NCI-H187 (cell line): Measurements from ENCODE around the gene PLK5.

Experiments used
- DNase-seq, 2 experiments: peaks; one replicate each; lab custom pipeline; 2025; lab: John Stamatoyannopoulos, UW

The PLK5 gene

DNA sequence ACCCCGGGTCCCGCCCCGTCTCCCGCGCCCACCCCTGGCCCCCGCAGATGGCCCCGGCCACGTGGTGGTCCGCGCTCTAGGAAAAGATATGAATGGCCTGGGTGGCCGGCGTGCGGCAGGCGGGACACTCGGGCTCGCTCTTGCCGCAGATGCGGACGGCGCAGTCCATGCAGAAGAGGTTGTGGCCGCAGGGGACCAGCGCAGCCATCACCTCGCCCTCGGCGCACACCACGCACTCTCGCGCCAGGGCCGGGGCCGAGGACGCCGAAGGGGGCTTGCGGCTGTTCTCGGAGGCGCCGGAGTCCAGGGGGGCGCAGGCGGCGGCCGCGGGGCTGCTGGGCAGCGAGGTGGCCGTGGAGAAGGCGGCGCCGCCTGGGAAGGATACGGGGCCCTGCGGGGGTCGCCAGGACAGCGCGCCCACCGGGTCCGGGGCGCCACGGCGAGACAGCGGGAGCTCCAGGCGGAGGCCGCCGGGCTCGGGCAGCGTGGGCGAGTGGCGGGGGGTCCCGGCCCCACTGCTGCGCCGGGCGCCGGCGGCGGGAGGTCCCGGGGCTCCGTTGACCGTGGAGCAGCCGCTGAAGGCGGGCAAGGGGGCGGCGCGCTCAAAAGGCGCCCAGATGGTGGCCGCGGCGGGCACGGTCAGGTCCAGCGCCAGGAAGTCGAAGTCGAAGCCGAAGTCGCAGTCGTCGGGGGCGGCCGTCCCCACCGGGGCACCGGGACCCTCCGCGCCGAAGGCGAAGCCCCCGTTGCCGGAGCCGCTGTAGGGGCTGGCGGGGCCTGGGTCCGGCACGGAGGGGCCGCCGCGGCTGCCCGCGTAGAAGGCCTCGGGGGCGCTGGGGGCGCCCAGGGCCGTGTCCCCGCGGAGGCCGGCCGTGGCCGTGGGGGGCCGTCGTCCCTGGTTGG, 31.9 kb downstream of the PLK5 start:
- no peak for DNase-seq

DNA sequence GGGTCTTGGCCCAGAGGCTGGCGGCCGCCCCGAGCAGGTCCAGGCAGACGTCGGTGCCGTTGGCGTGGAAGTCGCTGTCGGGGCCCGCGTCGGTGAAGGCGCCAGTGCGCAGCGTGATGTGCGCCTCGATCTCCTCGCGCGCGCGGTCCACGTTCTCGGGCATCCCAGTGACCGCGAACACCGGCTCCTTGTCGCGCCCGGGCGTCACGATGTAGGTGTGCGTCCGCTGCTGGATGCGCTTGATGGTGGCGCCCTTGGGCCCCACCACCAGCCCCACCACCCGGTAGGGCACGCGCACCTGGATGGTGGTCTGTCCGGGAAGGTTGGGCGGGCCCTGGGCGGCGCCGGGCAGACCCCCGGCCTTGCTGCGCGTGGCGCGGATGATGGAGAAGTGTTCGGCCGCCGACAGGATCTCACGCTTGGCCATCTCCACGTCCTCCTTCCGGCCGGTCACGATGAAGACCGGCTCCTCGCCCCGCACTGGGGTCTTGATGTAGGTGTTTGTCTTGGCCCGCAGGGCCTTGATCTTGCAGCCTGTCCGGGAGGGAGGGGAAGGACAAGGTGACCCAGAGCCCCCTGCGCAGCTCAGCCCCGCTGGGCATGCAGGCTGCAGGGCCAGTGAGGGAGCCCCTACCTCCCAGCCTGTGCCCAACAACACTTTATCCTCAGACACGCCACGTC, 32.7 kb downstream of the PLK5 start:
- DNase-seq: no peak

DNA sequence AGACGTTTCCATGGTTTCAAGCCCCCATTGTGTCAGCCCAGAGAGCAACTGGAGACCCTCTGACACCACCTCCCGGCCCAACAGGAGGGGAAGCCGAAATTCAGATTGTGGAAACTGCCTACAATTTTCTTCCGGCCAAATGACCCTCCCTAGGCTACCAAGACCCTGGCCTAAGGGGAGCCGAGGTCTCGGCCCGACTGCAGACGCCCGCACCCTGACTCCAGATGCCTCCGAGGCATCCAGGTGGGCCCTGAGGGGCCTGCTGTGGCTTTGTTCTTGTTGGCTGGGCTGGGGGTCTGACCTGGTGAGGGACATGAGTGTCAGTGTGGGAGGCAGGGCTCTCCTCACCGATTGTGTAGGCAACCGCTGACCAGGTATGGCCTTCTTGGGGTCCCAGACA, 34.7 kb downstream of the PLK5 start:
- DNase-seq: no peak

DNA sequence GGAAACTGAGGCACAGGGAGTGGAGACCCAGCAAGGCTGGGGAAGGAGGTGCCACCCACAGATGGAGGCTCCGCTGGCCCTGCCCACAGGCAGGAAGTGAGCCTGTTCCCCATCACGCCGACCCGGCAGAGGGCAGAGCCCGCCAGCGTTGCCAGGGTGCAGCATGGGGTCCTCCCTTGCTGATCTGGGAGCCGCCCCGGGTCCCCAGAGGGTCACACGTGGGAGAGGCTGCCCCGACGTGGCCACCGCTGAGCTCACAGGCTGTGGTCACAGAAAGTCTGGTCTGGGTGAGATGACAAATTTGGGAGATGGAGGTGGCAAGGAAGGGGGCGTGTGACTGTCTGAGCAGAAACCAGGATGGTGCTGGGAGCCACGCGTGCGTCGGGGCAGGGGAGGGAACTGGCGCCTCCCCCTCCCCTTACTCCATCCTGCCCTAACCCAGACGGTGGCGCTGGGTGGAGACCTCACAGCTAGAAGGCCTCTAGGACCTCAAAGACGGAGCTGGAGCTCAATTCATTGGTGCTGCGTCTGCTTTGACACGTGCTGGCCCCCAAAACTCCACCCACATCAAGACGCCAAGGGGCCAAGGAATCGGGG, 36.5 kb downstream of the PLK5 start:
- DNase-seq: no peak

DNA sequence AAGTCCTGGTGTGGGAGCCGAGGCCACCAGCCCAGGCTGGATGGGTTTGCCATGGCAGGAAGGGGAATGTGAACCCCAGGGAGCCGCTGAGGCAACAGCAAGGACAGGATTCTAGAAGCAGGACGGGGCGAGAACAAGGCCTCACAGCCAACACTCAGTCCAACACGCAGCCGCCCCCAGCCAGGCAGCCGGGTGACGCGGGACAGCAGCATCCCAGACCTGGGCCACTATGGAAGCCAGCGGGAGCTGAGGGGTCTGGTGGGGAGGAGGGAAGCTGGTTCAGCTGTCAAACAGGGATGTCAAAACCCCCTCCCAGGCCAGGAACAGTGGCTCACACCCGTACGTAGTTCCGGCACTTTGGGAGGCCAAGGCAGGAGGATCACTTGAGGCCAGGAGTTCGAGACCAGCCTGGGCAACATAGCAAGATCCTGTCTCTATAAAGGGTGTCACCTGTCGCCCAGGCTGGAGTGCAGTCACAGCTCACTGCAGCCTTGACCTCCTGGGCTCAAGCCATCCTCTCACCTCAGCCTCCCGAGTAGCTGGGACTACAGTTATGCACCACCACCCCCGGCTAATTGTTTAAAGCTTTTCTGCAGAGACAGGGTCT, 37.5 kb downstream of the PLK5 start:
- no peak for DNase-seq

DNA sequence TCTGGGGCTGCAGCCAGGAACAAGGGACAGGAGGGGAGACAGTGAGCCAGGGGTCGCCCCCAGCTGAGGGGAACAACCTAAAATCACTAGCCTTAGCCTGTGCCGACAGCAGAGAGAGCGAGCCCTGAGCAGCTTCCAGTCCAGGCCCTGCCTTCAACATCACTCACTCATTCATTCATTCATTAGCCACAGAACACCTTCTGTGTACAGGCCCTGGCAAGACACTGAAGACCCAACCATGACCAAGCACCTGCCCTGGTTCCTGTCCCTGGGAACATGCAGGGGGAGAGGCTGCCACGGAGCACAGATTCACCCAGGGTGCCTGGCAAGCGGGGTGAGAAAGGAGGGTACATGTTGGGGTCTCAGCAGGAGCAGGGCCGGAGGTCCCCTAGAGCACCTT, 39.4 kb downstream of the PLK5 start:
- no peak for DNase-seq

DNA sequence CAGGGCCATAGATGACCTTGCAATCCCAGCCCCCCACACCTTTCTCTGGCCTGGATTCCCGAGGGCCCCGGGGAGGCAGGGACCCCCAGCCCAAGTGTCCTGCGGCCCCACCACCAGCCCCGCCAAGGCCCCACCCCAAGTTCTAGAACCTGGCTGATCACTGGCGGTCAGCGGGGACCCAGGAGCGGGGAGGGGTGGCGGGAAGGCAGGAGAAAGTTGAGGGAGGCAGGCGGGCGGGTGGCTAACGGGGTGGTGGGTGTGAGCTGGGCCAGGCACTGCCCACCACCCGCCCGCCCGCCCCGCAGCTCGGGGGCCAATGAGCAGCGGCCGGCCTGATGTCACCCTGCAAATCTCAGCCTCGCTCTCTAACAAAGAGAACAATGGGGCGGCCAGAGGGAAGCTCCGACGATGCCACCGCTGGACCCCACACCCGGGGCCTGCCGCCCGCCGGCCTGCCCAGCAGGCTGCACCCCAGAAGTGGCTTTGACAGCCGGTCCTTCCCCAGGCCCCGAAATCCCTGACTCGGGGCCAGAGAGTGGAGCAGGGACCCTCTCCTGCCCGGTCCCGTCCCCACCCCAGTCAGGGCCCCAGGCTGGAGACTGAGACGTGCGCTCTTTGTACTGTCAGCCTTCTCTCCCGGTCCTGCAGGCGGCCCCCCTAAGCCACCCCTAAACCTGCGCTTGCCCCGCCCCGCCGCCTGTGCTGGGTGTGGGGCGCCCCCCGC, 42.7 kb downstream of the PLK5 start:
- DNase-seq: peak; percentile 34 to 49

DNA sequence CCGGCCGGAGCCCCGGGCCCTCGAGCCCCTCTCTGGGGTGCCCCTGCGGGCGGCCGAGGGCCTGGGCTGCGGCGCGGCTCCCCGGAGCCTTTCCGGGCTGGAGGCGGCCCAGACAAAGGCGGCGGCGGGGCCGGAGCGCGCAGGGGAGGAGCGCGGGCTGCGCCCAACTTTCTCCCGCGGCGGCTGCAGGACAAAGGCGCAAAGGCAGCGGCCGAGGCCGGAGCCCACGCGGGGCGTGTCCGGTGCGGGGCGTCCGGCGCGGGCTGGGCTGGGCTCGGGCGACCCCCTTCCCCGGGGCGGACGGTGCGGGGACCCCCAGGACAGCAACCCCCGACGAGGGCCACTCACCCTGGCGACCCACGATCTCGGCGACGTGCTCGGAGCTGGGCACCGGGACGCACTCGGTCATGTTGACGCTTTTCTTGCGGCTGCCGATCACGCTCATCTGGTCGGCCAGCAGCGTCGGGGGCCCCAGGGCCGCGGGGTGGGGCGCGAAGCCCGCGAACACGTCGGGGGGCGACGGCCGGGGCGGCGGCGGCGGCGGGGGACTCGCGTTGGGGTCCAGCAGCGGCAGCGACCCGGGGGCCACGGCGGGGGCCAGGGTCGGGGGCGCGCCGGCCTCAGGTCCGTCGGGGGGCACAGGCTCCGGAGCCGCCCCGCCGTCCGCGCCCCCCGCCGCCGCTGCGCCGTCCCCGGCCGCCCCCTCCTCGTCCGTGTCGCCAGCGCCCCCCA, 43.4 kb downstream of the PLK5 start:
- no peak for DNase-seq

DNA sequence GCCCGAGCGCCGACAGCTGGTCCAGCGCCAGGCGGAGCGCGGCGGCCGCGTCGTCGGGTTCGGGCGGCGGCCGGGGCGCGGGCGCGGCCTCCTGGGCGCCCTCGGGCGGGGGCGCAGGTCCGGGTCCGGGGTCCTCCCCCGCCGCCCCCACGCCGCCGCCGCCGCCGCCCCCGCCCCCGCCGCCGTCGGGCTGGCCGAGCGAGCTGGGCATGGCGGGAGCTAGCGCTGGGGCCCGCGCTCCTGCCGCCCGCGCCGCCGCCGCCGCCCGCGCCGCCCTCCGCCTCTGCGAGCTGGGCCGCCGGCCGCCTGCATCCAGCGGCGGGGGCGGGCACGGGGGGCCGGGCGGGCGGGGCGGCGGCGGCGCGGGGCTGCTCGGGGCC, 44.0 kb downstream of the PLK5 start:
- no peak for DNase-seq

DNA sequence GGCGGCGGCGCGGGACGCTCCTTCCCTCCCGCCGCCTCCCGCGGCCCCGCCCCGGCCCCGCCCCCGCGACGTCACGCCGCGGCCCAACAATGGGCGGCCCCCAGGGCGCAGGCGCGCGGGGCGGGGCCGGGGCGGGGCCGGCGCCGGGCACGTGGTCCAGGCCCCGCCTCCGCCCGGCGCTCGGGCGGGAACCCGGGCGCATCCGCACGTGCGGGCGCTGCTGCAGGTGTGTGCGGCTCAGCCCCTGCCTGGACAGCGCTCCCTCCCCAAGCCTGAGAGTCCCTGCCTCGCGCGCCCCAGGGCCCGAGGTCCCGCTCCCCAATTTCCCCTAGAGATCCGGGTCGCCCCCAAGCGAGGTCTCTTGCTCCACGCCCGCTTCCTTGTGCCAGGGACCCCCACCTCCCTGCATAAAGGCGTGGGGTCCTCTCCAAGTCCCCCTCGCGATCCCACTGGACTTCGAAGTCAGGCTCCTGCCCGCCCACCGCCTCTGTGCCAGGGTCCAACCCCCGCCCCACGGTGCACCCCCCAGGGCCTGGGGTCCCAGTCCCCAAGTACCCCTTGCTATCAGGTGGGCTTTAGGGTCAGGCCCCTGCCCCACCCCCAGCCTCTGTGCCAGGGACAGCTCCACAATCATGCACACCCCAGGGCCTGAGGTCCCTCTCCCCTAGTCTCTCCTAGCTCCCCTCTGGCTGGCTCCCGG, 44.6 kb downstream of the PLK5 start, which contains the start of gene MEX3D:
Gene MEX3D (minus strand): TSS at position 6 of the 700 bp plus-strand sequence. CDS start 267 bp downstream, outside the sequence.
- peak; percentile 42 to 71 for DNase-seq

DNA sequence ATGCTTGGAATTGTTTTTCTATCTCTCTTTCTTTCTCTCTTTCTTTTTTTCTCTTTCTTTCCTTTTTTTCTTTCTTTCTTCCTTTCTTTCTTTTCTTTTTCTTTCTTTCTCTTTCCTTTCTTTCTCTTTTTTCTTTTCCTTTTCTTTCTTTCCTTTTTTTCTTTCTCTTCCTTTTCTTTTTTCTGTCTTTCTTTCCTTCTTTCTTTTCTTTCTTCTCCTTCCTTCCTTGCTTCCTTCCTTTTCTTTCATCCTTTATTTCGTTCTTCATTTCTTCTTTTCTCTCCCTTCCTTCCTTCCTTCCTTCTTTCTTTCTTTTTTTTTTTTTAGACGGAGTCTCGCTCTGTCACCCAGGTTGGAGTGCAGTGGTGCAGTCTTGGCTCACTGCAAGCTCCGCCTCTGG, 46.1 kb downstream of the PLK5 start:
- no peak for DNase-seq

DNA sequence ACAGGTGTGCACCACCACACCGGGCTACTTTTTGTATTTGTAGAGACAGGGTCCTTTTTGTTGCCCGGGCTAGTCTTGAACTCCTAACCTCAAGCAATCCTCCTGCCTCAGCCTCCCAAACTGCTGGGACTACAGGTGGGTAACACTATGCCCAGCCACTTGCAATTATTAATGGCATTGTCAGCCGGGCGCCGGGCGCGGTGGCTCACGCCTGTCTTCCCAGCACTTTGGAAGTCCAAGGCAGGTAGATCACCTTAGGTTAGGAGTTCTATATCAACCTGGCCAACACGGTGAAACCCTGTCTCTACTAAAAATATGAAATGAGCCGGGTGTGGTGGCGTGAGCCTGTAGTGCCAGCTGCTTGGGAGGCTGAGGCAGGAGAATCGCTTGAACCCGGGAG, 47.0 kb downstream of the PLK5 start:
- no peak for DNase-seq

DNA sequence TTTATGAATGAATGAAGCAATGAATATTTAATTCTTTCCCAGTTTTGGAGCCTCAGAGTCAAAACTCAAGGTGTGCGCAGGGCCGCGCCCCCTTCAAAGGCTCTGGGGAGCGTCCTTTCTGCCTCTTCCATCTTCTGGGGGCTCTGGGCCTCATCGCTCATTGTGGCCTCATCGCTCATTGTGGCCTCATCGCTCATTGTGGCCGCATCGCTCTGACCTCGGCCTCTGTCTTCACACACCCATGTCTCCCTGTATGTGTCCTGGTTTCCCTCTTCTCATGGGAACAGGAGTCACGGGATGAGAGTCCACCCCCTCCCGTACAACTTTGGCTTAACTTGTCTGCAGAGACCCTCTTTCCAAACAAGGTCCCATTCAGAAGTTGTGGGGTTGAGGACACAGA, 47.5 kb downstream of the PLK5 start:
- DNase-seq: no peak

DNA sequence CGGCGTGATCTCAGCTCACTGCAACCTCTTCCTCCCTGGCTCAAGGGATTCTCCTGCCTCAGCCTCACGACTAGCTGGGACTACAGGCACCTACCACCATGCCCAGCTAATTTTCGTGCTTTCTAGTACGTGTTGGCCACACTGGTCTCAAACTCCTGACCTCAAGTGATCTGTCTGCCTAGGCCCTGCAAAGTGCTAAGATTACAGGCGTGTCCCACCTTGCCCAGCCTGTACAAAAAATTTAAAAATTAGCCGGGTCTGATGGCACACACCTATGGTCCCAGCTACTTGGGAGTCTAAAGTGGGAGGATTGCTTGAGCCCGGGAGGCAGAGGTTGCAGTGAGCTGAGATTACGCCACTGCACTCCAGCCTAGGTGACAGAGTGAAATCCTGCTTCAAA, 48.9 kb downstream of the PLK5 start:
- DNase-seq: no peak

DNA sequence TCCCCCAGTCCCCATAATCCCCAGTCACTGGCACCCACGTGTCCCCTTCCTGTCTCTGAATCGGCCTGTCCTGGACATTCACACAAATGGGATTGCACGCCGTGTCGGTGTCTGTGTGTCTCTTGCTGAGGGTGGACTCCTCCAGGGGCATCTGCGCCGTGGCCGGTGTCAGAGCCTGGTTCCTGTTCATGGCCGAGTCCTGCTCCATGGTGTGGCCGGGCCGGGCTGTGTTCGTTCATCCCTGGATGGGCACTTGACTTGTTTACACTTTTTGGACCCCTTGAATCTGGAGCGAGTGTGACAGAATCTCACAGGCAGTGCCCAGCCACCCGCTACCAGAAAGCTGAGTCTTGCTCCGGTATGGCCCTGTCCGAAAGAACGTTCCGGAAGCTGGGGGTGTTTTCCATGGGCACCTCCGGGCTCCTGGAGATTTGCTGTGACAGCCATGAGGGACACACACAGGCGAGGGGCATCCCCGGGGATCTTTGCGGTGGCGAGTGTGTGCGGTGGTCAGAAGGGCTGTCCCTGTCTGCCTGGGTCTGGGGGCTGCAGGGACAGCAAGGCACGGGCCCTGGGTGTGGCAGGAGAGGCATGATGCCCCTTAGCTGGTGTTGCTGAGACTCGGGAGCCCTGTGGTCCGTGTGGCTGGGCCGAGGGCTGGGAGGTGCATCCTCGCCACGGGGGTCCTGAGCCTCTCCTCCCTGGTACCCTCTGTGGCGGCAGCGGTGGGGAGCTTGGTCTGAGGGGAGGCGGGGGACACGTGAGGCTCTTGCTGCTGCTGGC, 50.7 kb downstream of the PLK5 start:
- no peak for DNase-seq

DNA sequence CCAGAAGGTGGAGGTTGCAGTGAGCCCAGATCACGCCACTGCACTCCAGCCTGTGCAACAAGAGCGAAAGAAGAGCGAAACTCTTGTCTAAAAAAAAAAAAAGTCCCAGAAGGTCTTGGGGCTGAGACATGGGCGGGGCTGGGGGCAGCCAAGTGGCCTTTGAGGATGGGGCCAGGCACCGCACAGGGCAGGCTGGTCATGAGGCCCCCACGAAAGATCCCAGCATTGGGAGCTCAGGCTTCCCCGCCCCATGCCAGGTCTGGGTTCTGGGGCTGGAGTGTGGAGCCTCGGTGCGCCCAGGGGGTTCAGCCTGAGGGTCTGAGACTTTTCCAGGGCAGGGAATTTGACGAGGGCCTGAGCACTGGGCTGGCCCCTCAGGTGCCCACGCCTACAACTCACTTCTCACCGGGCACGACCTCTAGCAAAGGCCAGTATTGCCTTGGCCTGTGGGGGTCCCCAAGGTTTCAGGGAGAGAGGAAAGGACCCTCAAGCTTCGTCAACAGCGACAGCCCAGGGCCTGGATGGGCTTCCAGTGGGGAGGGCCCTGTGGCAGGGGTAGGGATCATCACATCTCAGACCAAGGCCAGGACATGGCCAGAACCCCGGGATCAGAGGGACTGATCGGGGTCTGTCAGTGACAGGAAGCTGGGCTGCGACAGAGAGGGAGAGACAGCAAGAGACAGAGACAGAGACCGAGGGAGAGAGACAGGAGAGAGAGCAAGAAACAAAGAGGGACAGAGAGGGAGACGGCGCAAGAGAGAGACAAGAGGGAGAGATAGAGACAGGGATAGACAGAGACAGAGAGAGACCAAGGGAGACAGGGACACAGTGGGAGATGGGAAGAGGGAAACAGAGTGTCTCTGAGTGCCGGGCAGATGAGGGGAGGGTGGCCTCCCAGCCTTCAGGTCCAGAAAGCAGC, 51.7 kb downstream of the PLK5 start:
- no peak for DNase-seq

DNA sequence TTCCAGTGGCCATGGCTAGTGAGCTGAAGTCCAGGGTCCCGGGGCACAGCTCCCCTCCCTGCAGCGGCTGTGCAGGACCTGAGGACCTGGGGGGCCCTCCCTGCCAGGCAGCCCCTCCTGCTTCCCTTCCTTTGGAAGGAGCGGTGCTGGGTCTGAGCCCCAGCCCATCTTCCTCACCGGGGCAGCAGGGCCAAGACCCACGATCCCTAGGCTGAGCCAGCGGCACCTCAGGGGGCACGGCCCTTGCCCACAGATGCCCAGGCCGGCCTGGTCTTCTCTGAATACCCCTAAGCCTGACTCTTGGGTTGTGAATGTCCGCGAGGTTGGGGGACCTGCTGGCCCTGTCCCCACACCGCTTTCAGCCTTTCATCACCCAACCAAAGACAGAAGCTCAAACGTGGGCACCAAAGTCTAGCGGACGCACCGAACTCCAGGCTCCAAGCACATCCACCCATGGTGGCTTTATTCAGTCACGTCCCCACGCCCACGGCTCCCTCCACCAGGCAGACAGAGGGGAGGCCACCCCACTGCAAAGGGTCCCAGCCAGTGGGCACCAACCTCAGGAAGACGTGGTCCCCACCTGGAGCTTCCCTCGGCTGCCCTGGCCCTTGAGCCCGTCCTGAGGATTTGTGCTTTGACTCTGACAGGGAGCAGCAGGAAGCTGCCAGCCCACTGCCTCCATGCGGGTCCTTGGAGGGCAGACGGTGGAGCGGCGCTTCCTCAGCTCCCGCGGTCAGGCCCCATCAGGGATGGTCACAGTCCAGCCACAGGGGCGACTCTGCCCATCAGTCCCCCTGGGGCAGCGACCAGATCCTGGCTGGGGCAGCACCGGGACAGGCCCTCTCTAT, 52.6 kb downstream of the PLK5 start:
- no peak for DNase-seq
